Stimulated activated naive CD8-positive, alpha-beta T cell treated with anti-CD3 and anti-CD28 coated beads, Interleukin-15, Interleukin-2, amounts not matched to agents 100 ng/mL and 50 ng/mL, for 24 hours (primary cell): ENCODE data around the gene GMNN.
"Not testable (repeated sequence)": the region's sequence is repeated elsewhere in the genome, so short reads cannot be mapped to it uniquely, and the experiment has no call there.

ENCODE experiments used
- H3K27ac Mint-ChIP-seq: one replicate; pipeline ENCODE4 v1.8.0; 2021; ENCODE audit warnings: mild to moderate bottlenecking, mixed read lengths
- H3K27me3 Mint-ChIP-seq: one replicate; pipeline ENCODE4 v1.8.0; 2021; ENCODE audit warnings: mixed read lengths
- H3K36me3 Mint-ChIP-seq: one replicate; pipeline ENCODE4 v1.8.0; 2021; ENCODE audit warnings: low read depth, mixed read lengths
- H3K4me1 Mint-ChIP-seq: one replicate; pipeline ENCODE4 v1.8.0; 2021; ENCODE audit warnings: low read depth, mixed read lengths
- H3K4me3 Mint-ChIP-seq: one replicate; pipeline ENCODE4 v1.8.0; 2021; ENCODE audit warnings: mild to moderate bottlenecking, mixed read lengths
- H3K9me3 Mint-ChIP-seq: one replicate; pipeline ENCODE4 v1.8.0; 2021; ENCODE audit warnings: mixed read lengths

Gene GMNN

DNA sequence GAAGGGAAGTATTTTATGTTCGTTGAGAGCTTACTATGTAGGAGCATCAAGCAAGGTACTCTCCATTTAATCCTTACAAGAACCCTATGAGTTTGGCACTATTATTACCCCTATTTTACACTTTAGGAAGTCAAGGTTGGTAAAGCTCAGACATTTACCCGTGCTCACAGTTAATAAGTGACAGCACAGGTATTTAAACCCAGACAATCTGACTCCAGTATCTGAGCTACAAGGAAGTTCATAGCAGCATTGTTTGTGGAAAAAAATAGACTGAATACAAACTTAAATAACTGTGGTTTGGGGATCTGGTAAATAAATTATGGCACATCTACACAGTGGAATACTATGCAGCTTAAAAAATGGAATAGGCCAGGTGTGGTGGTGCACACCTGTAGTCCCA, 21.2 kb upstream of the GMNN start:
- peaks cover 5% of the 10 kb centered on the region for H3K9me3 Mint-ChIP-seq
- H3K27me3 Mint-ChIP-seq, result peaks cover 5% of the 10 kb centered on the region
- no peak overlapping the region for H3K27ac Mint-ChIP-seq
- peaks cover 6% of the 10 kb centered on the region for H3K4me1 Mint-ChIP-seq
- H3K4me3 Mint-ChIP-seq, result no peak overlapping the region
- no peaks in the 10 kb centered on the region for H3K36me3 Mint-ChIP-seq

DNA sequence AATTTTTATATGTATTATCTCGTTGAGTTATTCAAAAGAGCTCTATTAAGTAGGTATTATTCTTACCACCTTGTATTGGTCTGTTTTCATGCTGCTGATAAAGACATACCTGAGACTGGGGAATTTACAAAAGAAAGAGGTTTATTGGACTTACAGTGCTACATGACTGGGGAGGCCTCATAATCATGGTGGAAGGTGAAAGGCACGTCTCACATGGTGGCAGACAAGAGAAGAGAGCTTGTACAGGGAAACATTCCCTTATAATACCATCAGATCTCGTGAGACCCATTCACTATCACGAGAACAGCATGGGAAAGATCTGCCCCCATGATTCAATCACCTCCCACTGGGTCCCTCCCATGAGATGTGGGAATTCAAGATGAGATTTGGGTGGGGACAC, 20.4 kb upstream of the GMNN start:
- not testable (repeated sequence) for H3K36me3 Mint-ChIP-seq, H3K9me3 Mint-ChIP-seq, H3K4me3 Mint-ChIP-seq, H3K27me3 Mint-ChIP-seq, H3K27ac Mint-ChIP-seq, H3K4me1 Mint-ChIP-seq

DNA sequence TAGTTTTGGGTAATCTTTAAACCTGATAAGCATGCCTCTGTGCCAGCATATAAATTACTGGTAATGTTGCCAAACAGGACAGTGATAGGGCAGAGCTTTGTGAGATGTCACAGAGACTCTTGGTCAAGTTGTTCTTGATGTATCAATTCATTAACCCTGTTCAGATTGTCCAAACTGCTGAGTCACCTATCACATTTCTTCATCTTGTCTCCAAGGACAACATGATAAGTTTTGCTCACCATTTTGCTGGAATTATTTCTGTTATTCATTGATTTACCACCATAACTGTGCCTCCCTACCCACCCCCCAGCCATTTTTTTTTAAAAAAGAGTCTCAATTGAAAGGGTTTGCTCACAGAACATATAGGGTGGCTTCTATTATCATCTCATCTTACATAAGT, 19.5 kb upstream of the GMNN start:
- H3K9me3 Mint-ChIP-seq, result peaks cover 5% of the 10 kb centered on the region
- H3K36me3 Mint-ChIP-seq, result no peaks in the 10 kb centered on the region
- no peaks in the 10 kb centered on the region for H3K4me1 Mint-ChIP-seq
- H3K27me3 Mint-ChIP-seq, result peaks cover 5% of the 10 kb centered on the region
- no peak overlapping the region for H3K4me3 Mint-ChIP-seq
- H3K27ac Mint-ChIP-seq, result no peak overlapping the region

DNA sequence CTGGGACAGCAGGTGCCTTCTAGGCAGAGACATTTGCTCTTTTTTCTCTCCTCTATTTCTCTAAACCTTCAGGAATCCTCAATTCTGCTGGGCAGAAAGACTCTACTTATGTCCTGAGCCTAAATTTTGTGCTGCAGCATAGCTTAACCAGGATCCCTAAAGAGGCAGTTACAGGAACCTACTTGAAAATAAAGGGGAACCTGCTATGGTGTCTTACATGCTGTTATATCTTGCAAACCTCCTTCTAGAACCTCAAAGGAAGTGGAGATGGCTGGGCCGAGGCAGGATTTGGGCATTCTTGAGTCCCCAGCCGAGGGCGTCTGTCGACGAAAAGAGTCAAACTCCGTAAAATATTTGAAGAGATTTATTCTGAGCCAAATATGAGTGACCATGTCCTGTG, 17.1 kb upstream of the GMNN start:
- no peaks in the 10 kb centered on the region for H3K36me3 Mint-ChIP-seq
- H3K4me3 Mint-ChIP-seq, result no peak overlapping the region
- H3K27me3 Mint-ChIP-seq, result no peaks in the 10 kb centered on the region
- no peak overlapping the region for H3K27ac Mint-ChIP-seq
- no peaks in the 10 kb centered on the region for H3K9me3 Mint-ChIP-seq
- peaks cover 5% of the 10 kb centered on the region for H3K4me1 Mint-ChIP-seq

DNA sequence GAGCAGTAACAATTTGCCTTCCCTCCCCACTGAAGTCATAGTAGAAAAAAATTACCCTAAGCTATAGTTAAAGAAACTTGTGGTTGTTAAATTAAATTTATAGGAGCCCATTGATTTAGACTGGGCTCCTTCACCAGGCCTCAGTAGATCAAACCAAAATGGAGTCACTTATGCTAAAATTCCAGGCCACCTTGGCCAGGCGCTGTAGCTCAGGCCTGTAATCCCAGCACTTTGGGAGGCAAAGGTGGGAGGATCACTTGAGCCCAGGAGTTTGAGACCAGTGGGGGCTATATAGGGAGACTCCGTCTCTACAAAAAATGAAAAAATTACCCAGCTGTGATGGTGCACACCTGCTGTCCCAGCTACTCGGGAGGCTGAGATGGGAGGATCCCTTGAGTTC, 15.0 kb upstream of the GMNN start:
- H3K27me3 Mint-ChIP-seq, result no peaks in the 10 kb centered on the region
- no peaks in the 10 kb centered on the region for H3K36me3 Mint-ChIP-seq
- peaks cover 5% of the 10 kb centered on the region for H3K4me1 Mint-ChIP-seq
- H3K4me3 Mint-ChIP-seq, result no peak overlapping the region
- H3K27ac Mint-ChIP-seq, result no peak overlapping the region
- H3K9me3 Mint-ChIP-seq, result no peaks in the 10 kb centered on the region

DNA sequence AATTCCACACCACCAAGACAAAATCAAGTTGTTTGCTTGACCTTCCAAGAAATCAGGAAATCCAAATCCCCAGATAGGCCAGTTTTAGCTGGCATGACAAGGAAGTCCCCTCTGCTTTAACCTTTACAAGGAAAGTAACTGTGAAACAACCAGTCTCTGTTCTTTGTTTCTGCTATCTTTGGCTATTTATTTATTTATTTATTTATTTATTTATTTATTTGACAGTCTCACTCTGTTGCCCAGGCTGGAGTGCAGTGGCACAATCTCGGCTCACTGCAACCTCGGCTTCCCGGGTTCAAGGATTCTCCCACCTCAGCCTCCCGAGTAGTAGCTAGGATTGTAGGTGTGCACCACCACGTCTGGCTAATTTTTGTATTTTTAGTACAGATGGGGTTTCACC, 14.5 kb upstream of the GMNN start:
- Mint-ChIP-seq H3K36me3 (no peaks in the 10 kb centered on the region), H3K4me3 (no peak overlapping the region), H3K4me1 (peaks cover 5% of the 10 kb centered on the region), H3K27ac (no peak overlapping the region), H3K27me3 (no peaks in the 10 kb centered on the region), H3K9me3 (no peaks in the 10 kb centered on the region)

DNA sequence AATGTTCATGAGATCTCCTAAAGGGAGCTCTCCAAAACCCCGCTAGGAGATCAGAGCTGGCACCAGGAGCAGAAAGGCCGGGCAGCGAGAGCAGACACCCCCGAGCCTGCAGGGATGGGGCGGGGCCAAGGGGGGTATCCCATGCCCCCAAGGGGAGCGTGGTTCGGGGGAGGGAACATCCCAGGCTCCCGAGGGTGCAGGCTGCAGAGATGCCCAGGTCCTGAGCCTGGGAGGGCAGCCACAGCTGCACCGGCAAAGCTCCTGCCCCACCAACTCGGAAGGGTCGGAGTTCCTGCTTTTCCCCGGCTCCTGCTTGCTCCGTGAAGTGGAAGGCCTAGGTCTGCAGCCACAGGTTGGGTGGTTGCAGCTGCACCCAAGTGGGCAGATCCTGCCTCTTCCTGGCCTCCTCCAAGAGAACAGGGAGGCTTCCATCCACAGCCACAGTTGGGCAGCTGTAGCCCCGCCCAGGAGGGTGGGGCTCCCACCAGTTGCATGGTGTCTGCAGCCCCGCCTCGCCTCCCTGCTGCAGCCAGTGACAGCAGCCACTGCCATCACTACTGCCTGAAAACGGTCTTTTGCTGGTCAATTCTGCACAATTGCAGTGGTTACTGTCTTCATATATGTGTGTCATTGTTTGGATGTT, 13.4 kb upstream of the GMNN start:
- Mint-ChIP-seq H3K4me1 (peaks cover 5% of the 10 kb centered on the region), H3K4me3 (no peak overlapping the region), H3K9me3 (no peaks in the 10 kb centered on the region), H3K36me3 (no peaks in the 10 kb centered on the region), H3K27ac (no peak overlapping the region), H3K27me3 (no peaks in the 10 kb centered on the region)

DNA sequence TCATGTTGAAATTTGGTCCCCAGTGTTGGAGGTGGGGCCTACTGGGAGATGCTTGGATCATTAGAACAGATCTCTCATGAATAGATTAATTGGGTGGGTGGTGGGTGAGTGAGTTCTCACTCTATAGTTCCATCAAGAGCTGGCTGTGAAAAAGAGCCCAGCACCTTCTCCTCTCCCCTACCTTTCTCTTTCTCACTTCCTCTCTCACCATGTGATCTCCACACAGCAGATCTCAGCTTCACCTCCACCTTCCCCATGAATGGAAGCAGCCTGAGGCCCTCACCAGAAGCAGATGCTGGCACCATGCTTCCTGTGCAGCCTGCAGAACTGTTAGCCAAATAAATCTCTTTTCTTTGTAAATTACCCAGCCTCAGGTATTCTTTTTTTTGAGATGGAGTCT, 12.9 kb upstream of the GMNN start:
- Mint-ChIP-seq H3K27me3 (no peaks in the 10 kb centered on the region), H3K27ac (peak overlapping the region; percentile 22), H3K36me3 (no peaks in the 10 kb centered on the region), H3K4me3 (no peak overlapping the region), H3K4me1 (peaks cover 8% of the 10 kb centered on the region), H3K9me3 (no peaks in the 10 kb centered on the region)

DNA sequence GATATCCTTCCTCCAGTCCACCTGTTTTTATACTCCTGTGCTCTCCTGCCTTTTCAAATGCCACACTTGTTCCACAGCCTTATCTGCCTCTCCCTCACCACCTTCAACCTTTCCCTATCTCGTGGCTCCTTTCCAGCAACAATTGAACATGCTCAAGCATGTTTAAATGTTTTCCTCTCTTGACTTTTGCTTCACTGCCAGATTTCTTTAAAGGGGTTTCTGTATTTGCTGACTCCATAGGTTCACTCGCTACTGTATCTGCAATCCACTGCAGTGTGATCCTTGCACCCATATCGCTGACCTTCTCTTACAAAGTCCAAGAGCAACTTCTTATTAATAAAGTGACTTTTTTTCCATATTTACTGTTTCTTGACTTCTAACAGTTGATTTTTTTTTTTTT, 11.2 kb upstream of the GMNN start:
- no peak overlapping the region for H3K27ac Mint-ChIP-seq
- no peaks in the 10 kb centered on the region for H3K27me3 Mint-ChIP-seq
- no peaks in the 10 kb centered on the region for H3K36me3 Mint-ChIP-seq
- no peak overlapping the region for H3K4me3 Mint-ChIP-seq
- peaks cover 8% of the 10 kb centered on the region for H3K4me1 Mint-ChIP-seq
- H3K9me3 Mint-ChIP-seq, result no peaks in the 10 kb centered on the region

DNA sequence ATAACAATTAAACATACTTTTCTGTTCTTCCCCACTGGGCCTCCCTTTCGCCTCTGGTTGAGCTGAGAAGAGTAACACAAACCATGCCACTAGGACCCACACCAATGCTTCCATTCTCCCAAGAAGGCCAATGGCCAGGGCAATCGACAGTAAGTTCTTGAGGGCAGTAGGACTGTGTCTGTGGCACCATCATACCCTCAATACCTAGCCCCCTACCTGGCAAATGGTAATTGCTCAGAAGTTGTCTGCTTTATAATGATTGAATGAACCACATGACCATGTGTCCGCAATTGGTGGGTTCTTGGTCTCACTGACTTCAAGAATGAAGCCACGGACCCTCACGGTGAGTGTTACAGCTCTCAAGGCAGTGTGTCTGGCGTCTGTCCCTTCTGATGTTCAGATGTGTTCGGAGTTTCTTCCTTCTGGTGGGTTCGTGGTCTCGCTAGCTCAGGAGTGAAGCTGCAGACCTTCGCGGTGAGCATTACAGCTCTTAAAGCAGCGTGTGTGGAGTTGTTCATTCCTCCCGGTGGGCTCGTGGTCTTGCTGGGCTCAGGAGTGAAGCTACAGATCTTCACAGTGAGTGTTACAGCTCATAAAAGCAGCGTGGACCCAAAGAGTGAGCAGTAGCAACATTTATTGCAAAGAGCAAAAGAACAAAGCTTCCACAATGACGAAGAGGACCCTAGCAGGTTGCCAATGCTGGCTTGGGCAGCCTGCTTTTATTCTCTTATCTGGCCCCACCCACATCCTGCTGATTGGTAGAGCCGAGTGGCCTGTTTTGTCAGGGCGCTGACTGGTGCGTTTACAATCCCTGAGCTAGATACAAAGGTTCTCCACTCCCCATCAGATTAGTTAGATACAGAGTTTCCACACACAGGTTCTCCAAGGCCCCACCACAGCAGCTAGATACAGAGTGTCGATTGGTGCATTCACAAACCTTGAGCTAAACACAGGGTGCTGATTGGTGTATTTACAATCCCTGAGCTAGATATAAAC, 9.6 kb upstream of the GMNN start:
- H3K4me3 Mint-ChIP-seq, H3K27me3 Mint-ChIP-seq, H3K4me1 Mint-ChIP-seq, H3K36me3 Mint-ChIP-seq, H3K9me3 Mint-ChIP-seq: not testable (repeated sequence)
- H3K27ac Mint-ChIP-seq, result peak overlapping the region; percentile 67

DNA sequence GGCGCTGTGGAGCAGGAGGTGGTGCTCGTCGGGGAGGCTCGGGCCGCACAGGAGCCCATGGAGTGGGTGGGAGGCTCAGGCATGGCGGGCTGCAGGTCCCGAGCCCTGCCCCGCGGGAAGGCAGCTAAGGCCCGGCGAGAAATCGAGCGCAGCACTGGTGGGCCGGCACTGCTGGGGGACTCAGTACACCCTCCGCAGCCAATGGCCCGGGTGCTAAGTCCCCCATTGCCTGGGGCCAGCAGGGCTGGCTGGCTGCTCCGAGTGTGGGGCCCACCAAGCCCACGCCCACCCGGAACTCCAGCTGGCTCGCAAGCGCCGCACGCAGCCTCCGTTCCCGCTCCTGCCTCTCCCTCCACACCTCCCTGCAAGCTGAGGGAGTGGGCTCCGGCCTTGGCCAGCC, 8.8 kb upstream of the GMNN start:
- not testable (repeated sequence) for H3K4me3 Mint-ChIP-seq, H3K27me3 Mint-ChIP-seq, H3K4me1 Mint-ChIP-seq, H3K36me3 Mint-ChIP-seq, H3K27ac Mint-ChIP-seq, H3K9me3 Mint-ChIP-seq

DNA sequence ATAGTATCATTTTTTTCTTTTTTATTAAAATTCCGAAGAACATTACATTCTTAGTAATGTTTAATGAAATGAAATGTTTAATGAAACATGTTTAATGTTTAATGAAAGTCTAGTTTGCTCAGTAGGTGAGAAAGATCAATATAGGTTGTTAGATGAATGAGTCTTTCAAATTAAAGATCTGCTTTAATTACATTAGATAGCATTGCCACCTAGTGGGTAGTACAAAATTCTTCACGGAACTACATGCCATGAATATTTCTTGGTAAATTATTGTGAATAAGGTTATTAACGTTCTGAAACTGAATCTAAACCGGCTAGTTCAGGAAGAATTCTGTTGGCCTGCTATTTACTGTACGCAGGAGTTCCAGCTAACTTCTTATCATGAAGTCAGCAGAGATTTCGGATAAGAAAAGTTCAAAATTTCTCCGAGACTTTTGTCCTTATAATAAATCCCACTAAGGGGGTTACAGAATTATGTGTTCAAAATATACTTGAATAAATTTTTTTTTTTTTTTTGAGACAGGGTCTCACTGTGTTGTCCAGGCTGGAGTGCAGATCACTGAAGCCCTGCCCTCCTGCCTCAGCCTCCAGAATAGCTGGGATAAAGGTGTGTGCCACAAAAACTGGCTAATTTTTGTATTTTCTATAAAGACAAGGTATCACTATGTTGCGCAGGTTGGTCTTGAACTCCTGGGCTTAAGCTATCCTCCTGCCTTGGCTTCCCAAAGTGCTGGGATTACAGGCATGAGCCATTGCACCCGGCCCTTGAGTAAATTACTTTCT, 7.9 kb upstream of the GMNN start:
- H3K27me3 Mint-ChIP-seq, result no peaks in the 10 kb centered on the region
- H3K36me3 Mint-ChIP-seq, result no peaks in the 10 kb centered on the region

DNA sequence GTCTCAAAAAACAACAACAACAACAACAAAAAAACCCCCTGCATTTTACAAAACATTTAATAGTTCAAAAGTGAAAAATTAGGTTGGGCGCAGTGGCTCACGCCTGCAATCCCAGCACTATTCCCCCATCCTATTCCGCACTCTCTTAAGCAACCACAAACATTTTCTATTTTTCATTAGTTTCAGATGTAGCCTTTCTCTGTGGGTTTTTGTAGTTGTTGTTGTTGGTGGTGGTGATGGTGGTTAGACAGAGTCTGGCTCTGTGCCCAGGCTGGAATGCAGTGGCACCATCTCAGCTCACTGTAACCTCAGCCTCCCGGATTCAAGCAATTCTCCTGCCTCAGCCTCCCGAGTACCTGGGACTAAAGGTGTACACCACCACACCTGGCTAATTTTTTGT, 6.4 kb upstream of the GMNN start:
- Mint-ChIP-seq H3K27ac (no peak overlapping the region), H3K9me3 (no peaks in the 10 kb centered on the region), H3K27me3 (no peaks in the 10 kb centered on the region), H3K4me3 (no peak overlapping the region), H3K36me3 (no peaks in the 10 kb centered on the region), H3K4me1 (peaks cover 3% of the 10 kb centered on the region)

More for the DNA sequence above, 7.9 kb upstream of the GMNN start:
- no peaks in the 10 kb centered on the region for H3K9me3 Mint-ChIP-seq
- H3K27ac Mint-ChIP-seq, result no peak overlapping the region
- peaks cover 5% of the 10 kb centered on the region for H3K4me1 Mint-ChIP-seq
- no peak overlapping the region for H3K4me3 Mint-ChIP-seq

DNA sequence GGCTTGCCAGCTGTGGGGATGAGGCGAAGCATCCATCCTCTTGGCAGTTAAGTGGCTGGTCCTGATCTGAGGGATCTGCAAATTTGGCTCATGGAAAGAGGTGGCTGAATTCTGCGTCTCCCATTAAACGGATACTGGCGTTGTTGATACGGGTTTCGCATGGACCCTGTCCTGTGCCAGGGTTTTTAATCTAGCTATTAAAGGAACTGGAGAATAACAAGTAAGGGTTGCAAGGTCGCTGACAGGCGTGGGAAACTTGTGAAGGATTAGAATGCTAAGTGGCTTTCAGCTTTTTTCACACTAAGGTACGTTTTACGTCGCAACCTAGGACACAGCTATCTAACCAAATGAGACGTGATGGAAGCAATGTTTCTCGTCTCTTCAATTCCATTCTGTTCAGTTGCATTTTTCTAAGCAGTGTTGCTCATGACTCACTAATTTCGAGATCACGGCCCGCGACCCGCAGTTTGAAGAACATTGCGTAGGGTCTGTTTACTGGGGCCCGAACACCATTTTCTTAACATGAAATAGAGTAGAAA, 852 bp downstream of the GMNN start:
- H3K27ac Mint-ChIP-seq, result peak overlapping the region; percentile 100
- no peaks in the 10 kb centered on the region for H3K9me3 Mint-ChIP-seq
- peak overlapping the region; percentile 98 for H3K4me3 Mint-ChIP-seq
- peaks cover 35% of the 10 kb centered on the region for H3K4me1 Mint-ChIP-seq
- no peaks in the 10 kb centered on the region for H3K27me3 Mint-ChIP-seq
- peaks cover 39% of the 10 kb centered on the region for H3K36me3 Mint-ChIP-seq

DNA sequence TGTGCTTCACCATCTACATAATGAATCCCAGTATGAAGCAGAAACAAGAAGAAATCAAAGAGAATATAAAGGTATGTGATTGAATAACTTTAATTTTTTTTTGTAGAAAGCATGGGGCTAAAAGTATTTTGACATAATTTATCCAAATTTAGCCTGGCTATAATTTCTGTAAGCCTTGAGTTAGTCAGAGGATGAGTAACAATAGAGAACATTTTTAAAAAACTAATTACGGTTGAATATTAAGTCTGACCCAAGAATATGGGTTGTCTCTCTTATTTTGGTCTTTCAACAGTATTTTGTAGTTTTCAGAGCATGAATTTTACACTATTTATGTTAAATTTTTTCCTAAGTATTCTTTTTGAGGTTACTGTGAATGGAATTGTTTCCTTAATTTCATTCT, 2.5 kb downstream of the GMNN start:
- no peaks in the 10 kb centered on the region for H3K9me3 Mint-ChIP-seq
- H3K4me3 Mint-ChIP-seq, result peak overlapping the region; percentile 98
- H3K27ac Mint-ChIP-seq, result no peak overlapping the region
- H3K36me3 Mint-ChIP-seq, result peaks cover 54% of the 10 kb centered on the region
- peaks cover 35% of the 10 kb centered on the region for H3K4me1 Mint-ChIP-seq
- H3K27me3 Mint-ChIP-seq, result no peaks in the 10 kb centered on the region
